Measurements from ENCODE around the gene RUNX1.

DNA sequence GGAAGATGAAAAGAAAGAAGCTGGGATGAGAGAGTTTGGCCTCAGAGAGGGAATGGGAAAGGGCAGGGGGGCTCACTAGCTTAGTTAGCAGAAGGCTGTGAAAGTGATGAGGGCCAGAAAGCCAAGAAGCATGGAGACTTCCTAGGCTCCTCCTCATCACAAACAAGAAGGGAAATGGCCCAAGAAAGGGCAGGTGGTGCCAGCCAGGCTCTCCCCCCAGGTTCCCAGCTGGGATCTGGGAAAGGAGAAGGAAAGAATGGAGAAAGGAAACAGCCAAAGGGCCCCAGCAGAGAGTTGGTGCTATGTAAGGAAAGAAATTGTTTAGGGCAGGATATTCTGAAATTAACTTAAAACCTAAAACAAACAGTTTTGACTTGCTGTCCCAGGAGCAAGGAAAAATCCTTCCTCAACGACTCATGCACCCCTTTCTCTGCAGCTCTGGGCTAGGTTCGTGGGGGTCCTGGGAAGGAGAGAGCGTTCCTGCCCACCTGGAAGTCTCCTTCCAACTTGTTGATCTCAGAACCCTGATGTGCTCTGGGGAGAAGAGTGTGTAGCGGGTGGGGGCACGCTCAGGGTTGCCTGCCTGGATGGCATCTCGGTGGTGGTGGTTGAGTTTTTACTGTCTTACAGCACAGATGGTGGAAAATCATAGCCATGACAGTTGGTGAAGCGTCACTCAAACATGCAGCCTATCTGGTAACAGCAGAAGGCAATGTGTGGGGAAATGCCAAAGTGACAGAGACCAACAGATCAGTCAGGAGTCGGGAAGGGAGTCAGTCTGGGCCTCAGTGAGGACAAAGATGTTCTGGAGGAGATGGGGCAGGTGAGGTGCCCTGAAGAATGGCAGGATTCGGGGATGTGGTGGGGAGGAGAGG lies 233.0 kb downstream of the RUNX1 start:
- TF ChIP-seq, protein P1, sequence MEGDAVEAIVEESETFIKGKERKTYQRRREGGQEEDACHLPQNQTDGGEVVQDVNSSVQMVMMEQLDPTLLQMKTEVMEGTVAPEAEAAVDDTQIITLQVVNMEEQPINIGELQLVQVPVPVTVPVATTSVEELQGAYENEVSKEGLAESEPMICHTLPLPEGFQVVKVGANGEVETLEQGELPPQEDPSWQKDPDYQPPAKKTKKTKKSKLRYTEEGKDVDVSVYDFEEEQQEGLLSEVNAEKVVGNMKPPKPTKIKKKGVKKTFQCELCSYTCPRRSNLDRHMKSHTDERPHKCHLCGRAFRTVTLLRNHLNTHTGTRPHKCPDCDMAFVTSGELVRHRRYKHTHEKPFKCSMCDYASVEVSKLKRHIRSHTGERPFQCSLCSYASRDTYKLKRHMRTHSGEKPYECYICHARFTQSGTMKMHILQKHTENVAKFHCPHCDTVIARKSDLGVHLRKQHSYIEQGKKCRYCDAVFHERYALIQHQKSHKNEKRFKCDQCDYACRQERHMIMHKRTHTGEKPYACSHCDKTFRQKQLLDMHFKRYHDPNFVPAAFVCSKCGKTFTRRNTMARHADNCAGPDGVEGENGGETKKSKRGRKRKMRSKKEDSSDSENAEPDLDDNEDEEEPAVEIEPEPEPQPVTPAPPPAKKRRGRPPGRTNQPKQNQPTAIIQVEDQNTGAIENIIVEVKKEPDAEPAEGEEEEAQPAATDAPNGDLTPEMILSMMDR (IDR thresholded peaks at IDR 0.05) = no peak
- TF ChIP-seq POLR2A (IDR thresholded peaks at IDR 0.05) = no peak
